GM23338 (cell line): Measurements from ENCODE around the gene MEF2D. TPM values are rescaled to one million over a fixed set of nuclear protein-coding genes. Genes with fewer than 3 reads are reported as not detected.

Experiments
- ATAC-seq: fragments of 200-7000 bp; cut with Tn5 transposase; 3 replicates; pipeline ENCODE4 v1.9.1; 2020
- DNase-seq: peaks from one replicate; pipeline ENCODE4 v3.0.0-alpha.2; 2015; ENCODE audit warnings: low spot score
- H2AFZ ChIP-seq: fragments of 200-600 bp; sonication (generic); 2 replicates; pipeline ENCODE4 v1.8.0; 2016; ENCODE audit warnings: antibody characterized with exemption, mild to moderate bottlenecking, moderate library complexity
- H3F3A ChIP-seq: fragments of 200-600 bp; sonication (generic); replicated peaks from 2 replicates; pipeline ENCODE4 v1.8.0; 2017; ENCODE audit warnings: antibody characterized with exemption, mixed run types, low read depth
- H3K27ac ChIP-seq: fragments of 200-600 bp; sonication (generic); 2 replicates; pipeline ENCODE4 v1.6.1; 2016; ENCODE audit warnings: low read depth
- H3K27me3 ChIP-seq: fragments of 200-600 bp; sonication (generic); 2 replicates; pipeline ENCODE4 v1.8.0; 2016; ENCODE audit warnings: mild to moderate bottlenecking, mixed run types, moderate library complexity; ENCODE audit not compliant: insufficient read depth
- H3K36me3 ChIP-seq: fragments of 200-600 bp; sonication (generic); 2 replicates; pipeline ENCODE4 v1.8.0; 2016; ENCODE audit warnings: mild to moderate bottlenecking; ENCODE audit not compliant: insufficient read depth
- H3K4me1 ChIP-seq: fragments of 200-600 bp; sonication (generic); 2 replicates; pipeline ENCODE4 v1.8.0; 2016; ENCODE audit warnings: mild to moderate bottlenecking, moderate library complexity; ENCODE audit not compliant: insufficient read depth
- H3K4me2 ChIP-seq: fragments of 200-600 bp; sonication (generic); 2 replicates; pipeline ENCODE4 v1.7.1; 2017; ENCODE audit warnings: mixed run types
- H3K4me3 ChIP-seq: fragments of 200-600 bp; sonication (generic); 2 replicates; pipeline ENCODE4 v1.6.1; 2016; ENCODE audit warnings: mixed run types
- H3K79me2 ChIP-seq: fragments of 200-600 bp; sonication (generic); replicated peaks from 2 replicates; pipeline ENCODE4 v1.8.0; 2017; ENCODE audit warnings: mild to moderate bottlenecking; ENCODE audit not compliant: insufficient read depth
- H3K9me2 ChIP-seq: fragments of 200-600 bp; sonication (generic); 2 replicates; pipeline ENCODE4 v1.8.0; 2017; ENCODE audit not compliant: insufficient read depth
- H4K20me1 ChIP-seq: fragments of 200-600 bp; sonication (generic); replicated peaks from 2 replicates; pipeline ENCODE4 v1.8.0; 2017; ENCODE audit warnings: mild to moderate bottlenecking; ENCODE audit not compliant: insufficient read depth
- H3K27ac Mint-ChIP-seq: 2 replicates; pipeline ENCODE4 v1.8.0; 2020; ENCODE audit warnings: inconsistent platforms, mild to moderate bottlenecking, moderate library complexity, mixed read lengths
- H3K27me3 Mint-ChIP-seq: 3 replicates; pipeline ENCODE4 v1.8.0; 2022; ENCODE audit warnings: low read depth, mild to moderate bottlenecking, moderate library complexity, mixed read lengths, inconsistent platforms; ENCODE audit not compliant: insufficient read depth, poor library complexity
- H3K36me3 Mint-ChIP-seq: 3 replicates; pipeline ENCODE4 v1.8.0; 2021; ENCODE audit warnings: low read depth, mild to moderate bottlenecking, inconsistent platforms, moderate library complexity, mixed read lengths
- H3K4me1 Mint-ChIP-seq: 3 replicates; pipeline ENCODE4 v1.8.0; 2020; ENCODE audit warnings: mild to moderate bottlenecking, inconsistent platforms, mixed read lengths
- H3K4me3 Mint-ChIP-seq: 3 replicates; pipeline ENCODE4 v1.8.0; 2021; ENCODE audit warnings: moderate library complexity, mild to moderate bottlenecking, inconsistent platforms, mixed read lengths
- H3K9me3 Mint-ChIP-seq: 3 replicates; pipeline ENCODE4 v1.8.0; 2020; ENCODE audit warnings: moderate library complexity, mild to moderate bottlenecking, inconsistent platforms, mixed read lengths
- CREB1 ChIP-seq: fragments of 250-450 bp; sonication (Bioruptor Pico); IDR thresholded peaks from 2 replicates; pipeline ENCODE4 v1.5.0; 2020; ENCODE audit warnings: low read depth, mild to moderate bottlenecking, moderate library complexity
- CTCF ChIP-seq, 2 experiments: fragments of 200-600 bp in 1 of 2; sonication (generic) in 1 of 2; conservative IDR thresholded peaks; 2 replicates each; pipeline versions ENCODE4 v1.5.1 to v1.6.1; 2016 to 2017; ENCODE audit warnings: antibody characterized with exemption in 2 of 2, low read depth in 2 of 2, mild to moderate bottlenecking in 2 of 2, moderate library complexity in 1 of 2
- ETS1 ChIP-seq: IDR thresholded peaks from 2 replicates; pipeline ENCODE4 v1.6.1; 2016; ENCODE audit warnings: antibody characterized with exemption
- EZH2 ChIP-seq: fragments of 200-600 bp; sonication (generic); IDR thresholded peaks from one replicate; pipeline ENCODE4 v1.8.0; 2017; ENCODE audit warnings: antibody characterized with exemption, mild to moderate bottlenecking, low read depth; ENCODE audit not compliant: unreplicated experiment
- EZH2phosphoT487 ChIP-seq: fragments of 200-600 bp; sonication (generic); IDR thresholded peaks from one replicate; pipeline ENCODE4 v1.8.1; 2018; ENCODE audit warnings: antibody characterized with exemption; ENCODE audit not compliant: unreplicated experiment
- JUNB ChIP-seq: IDR thresholded peaks from one replicate; pipeline ENCODE4 v1.6.1; 2016; ENCODE audit warnings: antibody characterized with exemption; ENCODE audit not compliant: unreplicated experiment
- NANOG ChIP-seq: IDR thresholded peaks from 2 replicates; pipeline ENCODE4 v1.6.1; 2016; ENCODE audit warnings: antibody characterized with exemption, borderline replicate concordance
- POLR2AphosphoS5 ChIP-seq: IDR thresholded peaks from 2 replicates; pipeline ENCODE4 v1.6.1; 2016; ENCODE audit warnings: antibody characterized with exemption, low read depth
- REST ChIP-seq: IDR thresholded peaks from one replicate; pipeline ENCODE4 v1.6.1; 2018; ENCODE audit warnings: antibody characterized with exemption; ENCODE audit not compliant: unreplicated experiment
- STAT1 ChIP-seq: IDR thresholded peaks from one replicate; pipeline ENCODE4 v1.6.1; 2016; ENCODE audit warnings: antibody characterized with exemption; ENCODE audit not compliant: unreplicated experiment
- ZNF114 ChIP-seq: fragments of 250-450 bp; sonication (Bioruptor Pico); IDR thresholded peaks from 2 replicates; pipeline ENCODE4 v1.5.0; 2020; ENCODE audit warnings: mild to moderate bottlenecking, moderate library complexity
- ZNF331 ChIP-seq: fragments of 250-450 bp; sonication (Bioruptor Pico); IDR thresholded peaks from 2 replicates; pipeline ENCODE4 v1.5.0; 2020; ENCODE audit warnings: low read depth, mild to moderate bottlenecking, moderate library complexity
- ZNF462 ChIP-seq: fragments of 250-450 bp; sonication (Bioruptor Pico); IDR thresholded peaks from 2 replicates; pipeline ENCODE4 v1.5.0; 2020; ENCODE audit warnings: mild to moderate bottlenecking, moderate library complexity
- polyA plus RNA-seq: library from polyadenylated mRNA; unstranded; fragments of >200 nt; fragmentation: Nextera tagmentation; extraction: Ambion mirVana; gene quantifications from 2 replicates; pipeline ENCODE4 v1.2.1, GENCODE V29; 2016
- total RNA-seq: library from RNA; depleted of rRNA; stranded (reverse); fragments of >200 nt; shearing (Covaris generic); gene quantifications from 2 replicates; pipeline ENCODE4 v1.2.3, GENCODE V29; 2014

The MEF2D gene
- total and polyA plus RNA-seq, 2 experiments from 2014 or later = 10.6 to 15.5 TPM

GRCh38 chr1:156549831-156550230 is 49.3 kb upstream of the MEF2D start:
- Mint-ChIP-seq H3K4me3 (no peak overlapping the region), H3K27ac (no peak overlapping the region), H3K27me3 (peaks cover 5% of the 10 kb centered on the region), H3K36me3 (peaks cover 18% of the 10 kb centered on the region), H3K9me3 (no peaks in the 10 kb centered on the region), H3K4me1 (no peaks in the 10 kb centered on the region)
- H3K27me3 ChIP-seq = no peaks in the 10 kb centered on the region
- peaks cover 5% of the 10 kb centered on the region; the same call in 1 of the 2 replicates for H3K36me3 ChIP-seq
- H3K79me2 ChIP-seq = no peaks in the 10 kb centered on the region
- H2AFZ ChIP-seq = no peak overlapping the region
- H3K4me2 ChIP-seq = no peak overlapping the region
- H4K20me1 ChIP-seq = no peaks in the 10 kb centered on the region; the same call in 1 of the 2 replicates
- no peak overlapping the region for H3K27ac ChIP-seq
- no peaks in the 10 kb centered on the region for H3K4me1 ChIP-seq
- TF ChIP-seq EZH2phosphoT487 = no peak
- TF ChIP-seq CREB1 (CRISPR knock-in tag) = no peak
- TF ChIP-seq ETS1 = no peak
- TF ChIP-seq ZNF462 (CRISPR knock-in tag) = no peak
- TF ChIP-seq CTCF (conservative IDR thresholded peaks at IDR 0.05; ENCODE audit: low read depth in 2 of 2) = no peak
- no peak for TF ChIP-seq JUNB
- no peak for TF ChIP-seq ZNF331
- no peak for TF ChIP-seq EZH2
- TF ChIP-seq ZNF114 (CRISPR knock-in tag) = no peak
- TF ChIP-seq STAT1 = no peak
- no peak for TF ChIP-seq REST
- no peak for TF ChIP-seq POLR2AphosphoS5
- no peak for TF ChIP-seq NANOG
- no peak for DNase-seq
- no peaks in the 10 kb centered on the region for H3K9me2 ChIP-seq
- H3F3A ChIP-seq = no peaks in the 10 kb centered on the region
- no peak overlapping the region for H3K4me3 ChIP-seq
- no peak for ATAC-seq
